Stimulated activated naive CD4-positive, alpha-beta T cell (primary cell): Measurements from ENCODE around the gene NPBWR2.
"Not testable (repeated sequence)": the region's sequence is repeated elsewhere in the genome, so short reads cannot be mapped to it uniquely, and the experiment has no call there.

ENCODE experiments used
- DNase-seq, 6 experiments: peaks; one replicate each; lab custom pipeline; 2025; lab: John Stamatoyannopoulos, UW

The NPBWR2 gene

GRCh38 chr20:64119301-64119680 lies 11.9 kb upstream of the NPBWR2 start:
- no peak for DNase-seq

- DNase-seq, result not testable (repeated sequence)
Measured at GRCh38 chr20:64117432-64117777, 10.0 kb upstream of the NPBWR2 start.

GRCh38 chr20:64116541-64117431 lies 9.4 kb upstream of the NPBWR2 start:
- no peak for DNase-seq

GRCh38 chr20:64116016-64116415 lies 8.7 kb upstream of the NPBWR2 start:
- no peak for DNase-seq

GRCh38 chr20:64115171-64115911 lies 8.0 kb upstream of the NPBWR2 start:
- DNase-seq, result no peak

- DNase-seq, result no peak
Measured at GRCh38 chr20:64114356-64114971, 7.1 kb upstream of the NPBWR2 start.

GRCh38 chr20:64113796-64114355 lies 6.5 kb upstream of the NPBWR2 start:
- no peak for DNase-seq

GRCh38 chr20:64113444-64113775 lies 6.0 kb upstream of the NPBWR2 start:
- DNase-seq, result no peak

GRCh38 chr20:64112691-64113443 lies 5.5 kb upstream of the NPBWR2 start:
- no peak for DNase-seq

GRCh38 chr20:64111841-64112641 lies 4.7 kb upstream of the NPBWR2 start:
- no peak for DNase-seq

- no peak for DNase-seq
Measured at GRCh38 chr20:64110411-64111068, 3.2 kb upstream of the NPBWR2 start.

GRCh38 chr20:64109831-64110391 lies 2.5 kb upstream of the NPBWR2 start:
- DNase-seq, result no peak

GRCh38 chr20:64108731-64109681 lies 1.6 kb upstream of the NPBWR2 start:
- DNase-seq, result no peak

- no peak for DNase-seq
Measured at GRCh38 chr20:64107736-64108457, 532 bp upstream of the NPBWR2 start.

- DNase-seq, result no peak
Measured at GRCh38 chr20:64106435-64106961, 867 bp downstream of the NPBWR2 start.

GRCh38 chr20:64105846-64106434 lies 1.4 kb downstream of the NPBWR2 start:
- no peak for DNase-seq

- no peak for DNase-seq
Measured at GRCh38 chr20:64104667-64105451, 2.5 kb downstream of the NPBWR2 start.
